Smooth muscle cell (in vitro differentiated cells): Measurements from ENCODE around the gene SH3RF3. TPM values are rescaled to one million over a fixed set of nuclear protein-coding genes. Genes with fewer than 3 reads are reported as not detected.

ENCODE experiments used
- DNase-seq: peaks from one replicate; lab custom pipeline; 2025; ENCODE audit not compliant: unreplicated experiment; lab: John Stamatoyannopoulos, UW
- H2AFZ ChIP-seq: fragments of 200-600 bp; sonication (generic); 2 replicates; pipeline ENCODE4 v1.6.0; 2016; ENCODE audit warnings: antibody characterized with exemption, low read depth, mild to moderate bottlenecking
- H3F3A ChIP-seq: fragments of 200-600 bp; sonication (generic); 2 replicates; pipeline ENCODE4 v1.6.0; 2017; ENCODE audit warnings: antibody characterized with exemption, low read depth
- H3K27ac ChIP-seq: fragments of 200-600 bp; sonication (generic); 2 replicates; pipeline ENCODE4 v1.5.1; 2016; ENCODE audit warnings: low read depth, mild to moderate bottlenecking
- H3K27me3 ChIP-seq: fragments of 200-600 bp; sonication (generic); 2 replicates; pipeline ENCODE4 v1.6.1; 2016; ENCODE audit warnings: low read depth, mild to moderate bottlenecking
- H3K36me3 ChIP-seq: fragments of 200-600 bp; sonication (generic); 2 replicates; pipeline ENCODE4 v1.5.1; 2016; ENCODE audit warnings: low read depth
- H3K4me1 ChIP-seq: fragments of 200-600 bp; sonication (generic); 2 replicates; pipeline ENCODE4 v1.5.1; 2016; ENCODE audit warnings: low read depth
- H3K4me2 ChIP-seq: fragments of 200-600 bp; sonication (generic); 2 replicates; pipeline ENCODE4 v1.6.0; 2016; ENCODE audit warnings: mild to moderate bottlenecking
- H3K4me3 ChIP-seq: fragments of 200-600 bp; sonication (generic); 2 replicates; pipeline ENCODE4 v1.5.1; 2016; ENCODE audit warnings: mild to moderate bottlenecking
- H3K79me2 ChIP-seq: fragments of 200-600 bp; sonication (generic); 2 replicates; pipeline ENCODE4 v1.6.0; 2016; ENCODE audit warnings: low read depth, mild to moderate bottlenecking
- H3K9ac ChIP-seq: fragments of 200-600 bp; sonication (generic); 2 replicates; pipeline ENCODE4 v1.6.0; 2016; ENCODE audit warnings: low read depth
- H3K9me3 ChIP-seq: fragments of 200-600 bp; sonication (generic); replicated peaks from 2 replicates; pipeline ENCODE4 v1.5.1; 2016; ENCODE audit warnings: low read depth
- H4K20me1 ChIP-seq: fragments of 200-600 bp; sonication (generic); 2 replicates; pipeline ENCODE4 v1.6.0; 2016; ENCODE audit warnings: low read depth
- CTCF ChIP-seq: fragments of 200-600 bp; sonication (generic); IDR thresholded peaks from 2 replicates; pipeline ENCODE4 v1.5.1; 2017; ENCODE audit warnings: borderline replicate concordance, mild to moderate bottlenecking, antibody characterized with exemption; ENCODE audit not compliant: insufficient read depth, poor library complexity, severe bottlenecking
- WGBS: methylation state at CpG from one replicate; pipeline ENCODE4 v1.1.7; 2016; ENCODE audit warnings: low lambda C conversion rate; 5-methylcytosine and 5-hydroxymethylcytosine counted together
- polyA plus RNA-seq: library from polyadenylated mRNA; unstranded; fragments of >200 nt; fragmentation: Nextera tagmentation; extraction: Ambion mirVana; gene quantifications from 2 replicates; pipeline ENCODE4 v1.2.1, GENCODE V29; 2016
- total RNA-seq: library from RNA; depleted of rRNA; stranded (reverse); fragments of >200 nt; gene quantifications from 2 replicates; pipeline ENCODE4 v1.2.3, GENCODE V29; 2014

The SH3RF3 gene
- total and polyA plus RNA-seq, 2 experiments from 2014 or later = 6.6 to 11.8 TPM

- no peaks in the 10 kb centered on the region for H3K4me1 ChIP-seq
- H3K27me3 ChIP-seq = no peaks in the 10 kb centered on the region
- H3F3A ChIP-seq = no peaks in the 10 kb centered on the region
- no peak overlapping the region for H3K9ac ChIP-seq
- no peak overlapping the region for H3K27ac ChIP-seq
- H3K79me2 ChIP-seq = no peaks in the 10 kb centered on the region
- no peaks in the 10 kb centered on the region for H4K20me1 ChIP-seq
- no peak for DNase-seq
- H3K4me2 ChIP-seq = no peak overlapping the region
- H2AFZ ChIP-seq = no peak overlapping the region
- WGBS = 84% methylated on average over 5 of the region's 5 CpGs
- H3K9me3 ChIP-seq = no peaks in the 10 kb centered on the region
- no peak for TF ChIP-seq CTCF
- H3K36me3 ChIP-seq = no peaks in the 10 kb centered on the region
- no peak overlapping the region for H3K4me3 ChIP-seq
These were observed 374.2 kb downstream of the SH3RF3 start for GRCh38 chr2:109503191-109503590.

GRCh38 chr2:109507217-109507616 is 378.2 kb downstream of the SH3RF3 start:
- no peak for DNase-seq
- no peak for TF ChIP-seq CTCF
- H3K36me3 ChIP-seq = no peaks in the 10 kb centered on the region

GRCh38 chr2:109507828-109508227 is 378.8 kb downstream of the SH3RF3 start:
- Histone ChIP-seq H3K9ac (no peak overlapping the region), H4K20me1 (no peaks in the 10 kb centered on the region), H3K4me1 (no peaks in the 10 kb centered on the region), H3K79me2 (no peaks in the 10 kb centered on the region), H3K4me3 (no peak overlapping the region), H3K36me3 (no peaks in the 10 kb centered on the region), H3F3A (no peaks in the 10 kb centered on the region), H3K4me2 (no peak overlapping the region), H3K27ac (no peak overlapping the region), H2AFZ (no peak overlapping the region), H3K9me3 (no peaks in the 10 kb centered on the region), H3K27me3 (no peaks in the 10 kb centered on the region)
- 90% methylated on average over 6 of the region's 6 CpGs for WGBS
- no peak for TF ChIP-seq CTCF
- DNase-seq = no peak

More at GRCh38 chr2:109507217-109507616, 378.2 kb downstream of the SH3RF3 start:
- no peak overlapping the region for H3K4me3 ChIP-seq
- H3K4me1 ChIP-seq = no peaks in the 10 kb centered on the region
- H3K27ac ChIP-seq = no peak overlapping the region
- H3K4me2 ChIP-seq = no peak overlapping the region
- WGBS = 70% methylated on average over 7 of the region's 7 CpGs
- H4K20me1 ChIP-seq = no peaks in the 10 kb centered on the region
- H3K79me2 ChIP-seq = no peaks in the 10 kb centered on the region
- H3F3A ChIP-seq = no peaks in the 10 kb centered on the region
- H3K9me3 ChIP-seq = no peaks in the 10 kb centered on the region
- no peak overlapping the region for H3K9ac ChIP-seq
- H3K27me3 ChIP-seq = no peaks in the 10 kb centered on the region
- H2AFZ ChIP-seq = no peak overlapping the region

- Histone ChIP-seq H3F3A (peaks cover 3% of the 10 kb centered on the region), H4K20me1 (no peaks in the 10 kb centered on the region), H3K9me3 (no peaks in the 10 kb centered on the region), H3K4me3 (no peak overlapping the region), H3K27ac (no peak overlapping the region), H3K4me2 (no peak overlapping the region), H2AFZ (no peak overlapping the region), H3K9ac (no peak overlapping the region), H3K79me2 (no peaks in the 10 kb centered on the region), H3K27me3 (no peaks in the 10 kb centered on the region), H3K36me3 (no peaks in the 10 kb centered on the region), H3K4me1 (no peaks in the 10 kb centered on the region)
- no peak for TF ChIP-seq CTCF
- 39% methylated on average over 8 of the region's 8 CpGs for WGBS
- DNase-seq = no peak
These were observed 379.6 kb downstream of the SH3RF3 start for GRCh38 chr2:109508556-109508955.
